Midbrain (tissue), 1 donor: ENCODE results near the gene CXCR4.
"Not testable (repeated sequence)": the region's sequence is repeated elsewhere in the genome, so short reads cannot be mapped to it uniquely, and the experiment has no call there.

ENCODE experiments used
- DNase-seq: peaks from one replicate; lab custom pipeline; 2025; lab: John Stamatoyannopoulos, UW

Gene CXCR4

GRCh38 chr2:136115183-136115761 lies 2.7 kb downstream of the CXCR4 start:
- no peak for DNase-seq

GRCh38 chr2:136114382-136114781 lies 3.6 kb downstream of the CXCR4 start:
- DNase-seq: no peak

- DNase-seq: no peak
Measured at GRCh38 chr2:136113209-136113971, 4.6 kb downstream of the CXCR4 start.

- peak; percentile 52 for DNase-seq
Measured at GRCh38 chr2:136112317-136113208, 5.4 kb downstream of the CXCR4 start.

- no peak for DNase-seq
Measured at GRCh38 chr2:136111711-136112110, 6.2 kb downstream of the CXCR4 start.

GRCh38 chr2:136110526-136110925 lies 7.4 kb downstream of the CXCR4 start:
- no peak for DNase-seq

GRCh38 chr2:136108463-136108862 lies 9.5 kb downstream of the CXCR4 start:
- no peak for DNase-seq

- DNase-seq: no peak
Measured at GRCh38 chr2:136107051-136108033, 10.6 kb downstream of the CXCR4 start.

GRCh38 chr2:136106505-136106904 lies 11.4 kb downstream of the CXCR4 start:
- no peak for DNase-seq

- no peak for DNase-seq
Measured at GRCh38 chr2:136104977-136105376, 13.0 kb downstream of the CXCR4 start.

GRCh38 chr2:136101042-136101441 lies 16.9 kb downstream of the CXCR4 start:
- DNase-seq: no peak

GRCh38 chr2:136098441-136098840 lies 19.5 kb downstream of the CXCR4 start:
- no peak for DNase-seq

- DNase-seq: no peak
Measured at GRCh38 chr2:136093583-136093982, 24.4 kb downstream of the CXCR4 start.

GRCh38 chr2:136091899-136092298 lies 26.1 kb downstream of the CXCR4 start:
- DNase-seq: no peak

GRCh38 chr2:136087901-136088460 lies 30.0 kb downstream of the CXCR4 start:
- DNase-seq: not testable (repeated sequence)

GRCh38 chr2:136086253-136087016 lies 31.5 kb downstream of the CXCR4 start:
- no peak for DNase-seq

- no peak for DNase-seq
Measured at GRCh38 chr2:136085453-136086209, 32.3 kb downstream of the CXCR4 start.

GRCh38 chr2:136081582-136082210 lies 36.3 kb downstream of the CXCR4 start:
- no peak for DNase-seq

- no peak for DNase-seq
Measured at GRCh38 chr2:136080114-136080513, 37.8 kb downstream of the CXCR4 start.
